H1 (cell line): ENCODE measurements around the gene MAGEB10. TPM values are rescaled to one million over a fixed set of nuclear protein-coding genes. Genes with fewer than 3 reads are reported as not detected.

Experiments used
- CTCF ChIP-seq, 3 experiments: IDR thresholded peaks; 1 replicate in 2 of 3; 2 replicates in 1 of 3; pipeline versions ENCODE4 v1.5.1 to v1.6.1; 2011; ENCODE audit warnings: low read length in 3 of 3, mild to moderate bottlenecking in 3 of 3, inconsistent platforms in 2 of 3, low read depth in 1 of 3, moderate library complexity in 1 of 3; ENCODE audit not compliant: insufficient read depth in 1 of 3; ENCODE audit errors: control extremely low read depth in 1 of 3
- FOSL1 ChIP-seq: IDR thresholded peaks from 2 replicates; pipeline ENCODE4 v1.6.1; 2011; ENCODE audit warnings: mild to moderate bottlenecking, low read depth, low read length, moderate library complexity; ENCODE audit not compliant: insufficient read depth
- TEAD4 ChIP-seq: IDR thresholded peaks from 2 replicates; pipeline ENCODE4 v1.6.1; 2012; ENCODE audit warnings: low read depth, low read length, inconsistent platforms, mixed read lengths
- polyA plus RNA-seq, 7 experiments: library from polyadenylated mRNA; depleted of rRNA in 3 of 7; stranded (reverse) in 5 of 7; unstranded in 2 of 7; fragments of >200 nt in 5 of 7; fragments of 200-250 nt in 2 of 7; gene quantifications; 1 replicate in 5 of 7; 2 replicates in 1 of 7; 4 replicates in 1 of 7; pipeline versions ENCODE4 v1.2.1 to v1.2.3, GENCODE V29; 2011 to 2013; ENCODE audit warnings: missing spikeins in 2 of 7, mixed read lengths in 2 of 7
- total RNA-seq: library from RNA; stranded (reverse); fragmentation: NEBNext Ultra II Directional; extraction: Animal tissue kit (Norgen Biotek cat#: 25700); gene quantifications from 2 replicates; pipeline ENCODE4 v1.2.1, GENCODE V29; 2021

The MAGEB10 gene
- total and polyA plus RNA-seq, 2 of the 8 experiments (the other 6 are each of a cell fraction or from before 2014, with no cell fraction given): not detected

GRCh38 chrX:27765718-27766117 lies 42.1 kb upstream of the MAGEB10 start (continued):
- TF ChIP-seq CTCF (IDR thresholded peaks at IDR 0.05; ENCODE audit: control extremely low read depth in 1 of 3, insufficient read depth in 1 of 3, low read depth in 1 of 3, low read length in 3 of 3): no peak
- TF ChIP-seq TEAD4: no peak
- TF ChIP-seq FOSL1: no peak
